ENCODE data around the gene TMPRSS3.
A peak's percentile ranks its signal among the peaks of the same experiment; 100 is the strongest.

The TMPRSS3 gene

GRCh38 chr21:42350927-42351426, 44.9 kb downstream of the TMPRSS3 start, which contains the start of gene TFF2:
Gene TFF2, minus strand, starts transcription at chr21:42350994. Its CDS starts 37 bp downstream, at chr21:42350957.
- no peak for DNase-seq (ENCODE audit: low read depth in 2 of 2)

- no peak for DNase-seq (ENCODE audit: low read depth in 2 of 2)
Observed at GRCh38 chr21:42350318-42350910, 45.4 kb downstream of the TMPRSS3 start.

GRCh38 chr21:42349420-42350317, 46.2 kb downstream of the TMPRSS3 start:
- DNase-seq (ENCODE audit: low read depth in 2 of 2): no peak

DNA sequence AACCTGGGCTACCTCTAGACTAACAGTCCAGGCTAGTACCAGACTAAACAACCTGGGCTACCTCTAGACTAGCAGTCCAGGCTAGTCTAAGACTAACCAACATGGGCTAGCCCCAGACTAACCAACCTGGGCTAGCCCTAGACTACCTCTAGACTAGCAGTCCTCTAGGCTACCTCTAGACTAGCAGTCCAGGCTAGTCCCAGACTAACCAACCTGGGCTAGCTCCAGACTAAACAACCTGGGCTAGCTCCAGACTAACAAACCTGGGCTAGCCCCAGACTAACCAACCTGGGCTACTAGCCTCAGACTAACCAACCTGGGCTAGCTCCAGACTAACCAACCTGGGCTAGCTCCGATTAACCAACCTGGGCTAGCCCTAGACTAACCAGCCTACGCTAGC, 47.1 kb downstream of the TMPRSS3 start:
- DNase-seq (ENCODE audit: low read depth in 2 of 2): no peak

- no peak for DNase-seq (ENCODE audit: low read depth in 2 of 2)
Observed at GRCh38 chr21:42347601-42348327, 48.1 kb downstream of the TMPRSS3 start.

DNA sequence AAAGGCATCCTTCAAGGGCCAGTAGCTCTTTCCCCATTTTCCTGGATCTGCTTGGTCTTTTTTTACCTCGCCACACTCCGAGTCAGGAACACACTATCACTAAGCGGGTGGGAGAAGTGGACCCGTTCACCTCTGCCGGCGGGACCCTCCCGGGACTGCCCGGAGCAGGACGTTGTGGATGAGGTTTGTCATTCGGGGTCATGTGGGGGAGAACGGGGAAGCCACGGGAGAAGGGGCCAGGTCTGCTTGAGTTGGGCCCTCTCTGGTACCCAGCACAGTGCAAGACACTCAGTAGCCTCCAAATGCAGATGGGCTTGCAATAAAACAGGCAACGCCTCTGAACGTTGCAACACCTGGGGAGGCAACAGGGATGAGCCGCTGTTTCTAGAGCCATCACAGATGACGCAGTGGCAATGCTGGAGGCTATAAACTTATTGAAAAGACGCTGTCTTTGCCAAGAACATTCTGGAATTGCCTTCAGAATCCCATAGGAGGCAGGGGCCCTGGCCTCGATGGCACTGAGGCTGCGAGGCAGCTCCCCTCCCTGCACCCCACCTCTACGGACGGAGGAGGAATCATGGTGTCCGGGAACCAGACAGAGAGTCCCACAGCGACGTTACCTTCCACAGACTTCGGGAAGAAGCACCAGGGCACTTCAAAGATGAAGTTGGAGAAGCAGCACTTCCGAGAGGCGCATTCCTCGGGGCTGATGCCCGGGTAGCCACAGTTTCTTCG, 48.8 kb downstream of the TMPRSS3 start:
- DNase-seq (ENCODE audit: low read depth in 2 of 2): no peak

- no peak for DNase-seq (ENCODE audit: low read depth in 2 of 2)
Observed at GRCh38 chr21:42346441-42346840, 49.4 kb downstream of the TMPRSS3 start.

DNA sequence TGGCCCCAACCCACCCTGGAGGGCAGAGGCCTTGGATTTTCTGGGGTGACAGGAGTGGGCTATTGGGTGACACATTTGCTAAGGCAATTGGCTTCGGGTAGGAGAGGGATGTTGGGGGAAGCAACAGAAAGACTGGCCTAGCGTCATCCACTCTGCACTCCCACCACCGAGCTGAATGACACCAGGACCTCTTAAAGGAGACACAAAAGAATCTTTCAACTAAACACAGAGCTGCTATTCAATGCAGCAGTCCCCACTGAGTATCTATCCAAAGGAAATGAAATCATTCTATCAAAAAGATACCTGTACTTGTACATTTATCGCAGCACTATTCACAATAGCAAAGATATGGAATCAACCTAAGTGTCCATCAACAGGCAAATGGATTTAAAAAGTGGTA, 51.2 kb downstream of the TMPRSS3 start:
- no peak for DNase-seq (ENCODE audit: low read depth in 2 of 2)

GRCh38 chr21:42343963-42344510, 51.8 kb downstream of the TMPRSS3 start:
- DNase-seq (ENCODE audit: low read depth in 2 of 2): no peak

GRCh38 chr21:42343556-42343955, 52.3 kb downstream of the TMPRSS3 start:
- no peak for DNase-seq (ENCODE audit: low read depth in 2 of 2)

GRCh38 chr21:42343101-42343500, 52.8 kb downstream of the TMPRSS3 start:
- DNase-seq (ENCODE audit: low read depth in 2 of 2): no peak

GRCh38 chr21:42341776-42342542, 53.9 kb downstream of the TMPRSS3 start:
- DNase-seq (ENCODE audit: low read depth in 2 of 2): no peak

DNA sequence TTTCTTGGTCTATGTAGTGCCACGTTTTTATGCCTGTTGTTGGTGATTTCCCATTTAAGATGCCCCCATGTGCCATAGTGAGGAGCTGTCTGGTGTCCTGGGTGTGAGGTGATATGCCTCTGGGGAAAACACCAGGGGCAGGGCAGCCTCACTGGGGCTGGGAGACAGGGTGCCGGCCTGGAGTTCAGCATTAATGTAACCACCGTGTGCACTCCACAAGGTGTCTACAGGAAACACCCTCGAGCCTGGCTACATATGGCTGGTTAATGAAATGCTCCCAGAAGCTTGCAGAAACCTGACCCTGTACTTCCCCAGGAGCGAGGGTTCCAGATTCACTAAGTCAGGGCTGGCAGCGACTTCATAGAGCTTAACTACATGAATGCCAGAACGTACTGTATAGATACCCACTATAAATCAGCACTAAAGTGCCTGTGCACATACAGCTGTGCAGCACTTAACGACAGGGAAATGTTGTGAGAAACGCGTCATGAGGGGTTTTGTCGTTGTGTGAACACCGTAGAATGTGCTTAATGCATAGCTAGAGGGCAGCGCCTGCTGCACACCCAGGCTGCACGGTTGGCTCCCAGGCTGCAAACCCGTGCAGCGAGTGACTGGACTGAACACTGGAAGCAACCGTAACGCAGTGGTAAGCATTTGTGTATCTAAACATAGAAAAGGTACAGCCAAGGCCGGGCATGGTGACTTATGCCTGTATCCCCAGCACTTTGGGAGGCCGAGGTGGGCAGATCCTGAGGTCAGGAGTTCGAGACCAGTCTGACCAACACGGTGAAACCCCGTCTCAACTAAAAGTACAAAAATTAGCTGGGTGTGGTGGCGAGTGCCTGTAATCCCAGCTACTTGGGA, 55.4 kb downstream of the TMPRSS3 start:
- no peak for DNase-seq (ENCODE audit: low read depth in 2 of 2)

- DNase-seq (ENCODE audit: low read depth in 2 of 2): no peak
Observed at GRCh38 chr21:42338729-42339715, 56.8 kb downstream of the TMPRSS3 start.

GRCh38 chr21:42337830-42338728, 57.8 kb downstream of the TMPRSS3 start:
- peak in 1 of 2 experiments; percentile 3 for DNase-seq (ENCODE audit: low read depth in 2 of 2)

GRCh38 chr21:42337276-42337675, 58.6 kb downstream of the TMPRSS3 start:
- DNase-seq (ENCODE audit: low read depth in 2 of 2): no peak

- DNase-seq (ENCODE audit: low read depth in 2 of 2): no peak
Observed at GRCh38 chr21:42336054-42336453, 59.8 kb downstream of the TMPRSS3 start.

Measured in fibroblast of skin of left quadriceps (primary cell).